ENCODE results near the gene PGLYRP2.

Gene PGLYRP2

GRCh38 chr19:15438577-15438976 lies 40.7 kb downstream of the PGLYRP2 start:
- DNase-seq = no peak

DNA sequence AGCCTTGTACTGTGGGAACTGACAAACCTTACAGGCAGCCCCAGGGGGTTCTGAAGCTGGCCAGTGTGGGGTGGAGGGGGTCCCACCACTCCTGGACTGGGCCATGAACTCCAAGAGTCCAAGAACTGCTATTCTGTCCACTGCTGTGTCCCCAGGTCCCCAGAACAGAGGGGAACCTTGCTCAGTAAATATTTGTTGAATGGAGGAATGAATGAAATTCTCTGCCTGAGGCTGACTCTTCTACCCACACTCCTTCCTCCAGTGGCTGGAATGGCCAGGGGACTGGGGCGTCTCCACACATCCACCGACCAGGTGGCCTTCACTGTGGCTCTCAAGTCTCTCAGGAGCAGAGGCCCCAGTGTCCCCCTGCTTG lies 41.2 kb downstream of the PGLYRP2 start:
- no peak for DNase-seq

DNA sequence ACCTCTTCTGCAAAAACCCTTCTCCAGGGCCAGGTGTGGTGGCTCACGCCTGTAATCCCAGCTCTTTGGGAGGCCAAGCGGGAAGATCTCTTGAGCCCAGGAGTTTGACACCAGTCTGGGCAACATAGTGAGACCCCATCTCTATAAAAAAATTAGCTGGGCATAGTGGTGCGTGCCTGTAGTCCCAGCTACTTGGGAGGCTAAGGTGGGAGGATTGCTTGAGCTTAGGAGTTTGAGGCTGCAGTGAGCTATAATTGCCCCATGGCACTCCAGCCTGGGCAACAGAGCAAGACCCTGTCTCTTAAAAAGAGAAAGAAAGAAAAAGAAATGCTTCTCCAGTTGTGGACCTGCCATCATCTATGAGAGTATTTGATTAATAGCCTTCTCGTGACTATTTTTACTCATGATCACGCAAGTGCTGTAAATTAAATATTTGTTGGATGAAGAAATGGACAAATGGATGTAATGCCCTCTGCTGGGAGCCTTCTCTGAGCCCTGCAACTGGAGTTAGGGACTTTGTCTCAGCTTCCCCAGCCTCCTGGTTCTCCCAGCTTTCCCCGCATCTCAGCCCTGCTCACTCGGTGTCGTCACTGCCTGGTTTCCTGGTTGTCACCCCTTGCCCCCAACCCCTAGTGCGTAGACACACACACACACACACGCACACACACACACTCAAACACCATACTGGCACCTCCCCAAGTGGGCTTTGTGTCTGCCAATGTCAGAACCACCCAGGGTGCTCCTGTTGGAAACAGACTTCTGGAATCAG lies 41.8 kb downstream of the PGLYRP2 start:
- no peak for DNase-seq

DNA sequence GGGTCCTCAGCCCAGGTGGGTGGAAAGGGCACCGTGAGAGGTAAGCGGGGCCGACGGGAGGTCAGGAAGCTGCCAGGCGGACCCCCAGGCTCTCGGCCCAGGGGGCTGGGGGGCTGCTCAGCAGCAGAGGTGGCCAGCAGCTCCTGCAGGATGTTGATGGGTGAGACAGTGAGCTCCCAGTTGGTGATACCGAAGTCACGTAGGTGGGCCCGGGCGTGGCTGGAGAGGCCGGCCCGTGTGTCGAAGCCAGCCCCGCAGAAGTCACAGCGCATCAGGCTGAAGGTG lies 42.5 kb downstream of the PGLYRP2 start:
- DNase-seq = no peak

GRCh38 chr19:15436012-15436825 lies 43.1 kb downstream of the PGLYRP2 start:
- no peak for DNase-seq

- DNase-seq = no peak
These were observed 45.7 kb downstream of the PGLYRP2 start for GRCh38 chr19:15433519-15434069.

- peak; percentile 96 for DNase-seq
These were observed 46.4 kb downstream of the PGLYRP2 start for GRCh38 chr19:15432629-15433518.

- DNase-seq = peak; percentile 73
These were observed 47.2 kb downstream of the PGLYRP2 start for GRCh38 chr19:15432018-15432494.

- DNase-seq = no peak
These were observed 47.8 kb downstream of the PGLYRP2 start for GRCh38 chr19:15431396-15432017.

GRCh38 chr19:15430526-15431120 lies 48.7 kb downstream of the PGLYRP2 start:
- DNase-seq = no peak

DNA sequence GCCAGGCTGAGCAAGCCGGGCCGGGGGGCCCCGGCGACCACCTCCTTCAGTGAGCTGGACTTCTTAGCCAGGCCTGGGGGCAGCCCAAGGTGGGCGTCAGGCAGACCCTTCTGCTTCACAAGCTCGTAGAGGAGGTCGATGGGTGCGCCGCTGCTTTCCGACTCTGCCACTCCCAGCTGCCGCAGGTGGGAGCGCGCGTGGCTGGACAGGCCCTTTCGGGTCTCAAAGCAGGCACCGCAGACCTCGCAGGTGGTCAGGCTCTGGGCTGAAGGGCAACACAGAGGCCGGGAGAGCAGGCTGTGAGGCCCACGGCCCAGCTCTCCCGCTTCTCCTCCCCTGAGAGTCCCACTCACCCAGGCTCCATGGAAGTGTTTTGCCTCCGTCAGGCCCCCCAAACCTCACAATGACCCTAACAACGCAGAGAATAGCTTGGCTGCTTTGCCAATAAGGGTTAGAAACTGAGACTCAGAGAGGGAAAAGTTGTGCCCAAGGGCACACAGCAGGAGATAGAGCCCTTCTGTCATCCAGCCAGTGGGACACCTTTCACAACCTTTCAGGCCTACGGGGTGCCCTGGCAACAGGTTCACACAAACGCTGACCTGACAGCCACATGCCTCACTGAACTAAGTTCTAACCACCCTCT lies 49.4 kb downstream of the PGLYRP2 start:
- DNase-seq = no peak

DNA sequence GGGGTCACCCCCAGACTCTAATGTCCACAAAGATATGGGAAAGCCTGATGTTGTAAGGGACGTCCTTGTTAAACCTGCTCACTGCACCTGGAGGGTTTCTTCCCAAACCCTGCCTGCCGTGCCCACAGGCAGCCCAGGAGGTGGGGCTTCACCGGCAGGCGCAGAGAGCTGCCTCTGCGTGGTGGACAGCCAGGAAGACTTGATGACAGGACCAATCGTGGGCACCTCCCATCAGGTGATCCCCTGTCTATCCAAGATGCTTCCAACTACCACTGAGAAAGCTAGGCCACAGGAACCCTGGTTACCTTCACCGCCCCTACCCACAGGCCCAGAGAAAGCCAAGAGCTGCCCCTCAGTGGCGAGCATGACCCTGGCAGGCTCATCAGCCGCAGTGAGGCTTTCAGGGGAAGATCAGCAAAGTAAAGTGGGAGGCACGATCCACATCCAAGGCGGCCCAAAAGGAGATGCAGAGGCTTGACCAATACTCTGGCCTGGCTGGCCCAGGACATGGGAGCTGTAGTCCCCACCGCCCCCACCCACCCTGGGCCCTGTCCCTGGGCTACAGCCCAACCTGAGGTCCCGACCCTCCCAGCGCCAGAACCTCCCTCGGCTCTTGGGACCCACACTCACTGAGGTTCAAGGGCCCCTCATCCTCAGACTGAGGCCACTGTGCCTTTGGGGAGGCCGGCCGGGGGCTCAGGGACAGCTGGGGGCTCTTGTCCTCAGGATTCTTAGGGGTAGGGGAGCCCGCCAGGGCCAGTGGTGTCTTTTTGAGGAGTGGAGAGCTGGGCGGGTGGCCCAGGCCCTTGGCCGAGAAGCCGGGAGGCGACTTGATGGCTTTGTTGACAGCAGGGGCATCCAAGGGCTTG lies 50.1 kb downstream of the PGLYRP2 start:
- DNase-seq = no peak

DNA sequence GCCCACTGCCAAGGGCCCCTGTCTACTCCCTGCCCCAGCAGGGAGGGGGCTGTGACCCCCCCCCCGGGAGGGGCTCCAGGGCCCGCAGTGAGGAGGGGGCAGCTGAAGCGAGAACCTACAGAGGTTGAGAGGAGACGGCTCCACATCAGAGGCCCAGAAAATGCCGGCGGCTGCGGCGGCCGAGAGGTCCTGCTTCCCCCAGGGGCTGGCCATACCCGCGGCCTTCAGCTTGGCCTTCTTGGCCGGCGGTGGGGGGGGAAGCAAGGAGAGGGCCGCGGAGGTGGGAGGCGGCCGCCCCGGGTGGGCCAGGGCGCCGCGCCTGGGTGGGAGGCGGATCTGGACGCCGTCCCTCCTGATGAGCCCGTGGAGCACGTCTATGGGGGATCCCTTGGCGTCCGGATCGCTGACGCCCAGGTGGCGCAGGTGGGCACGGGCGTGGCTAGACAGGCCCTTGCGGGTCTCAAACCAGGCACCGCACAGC lies 51.3 kb downstream of the PGLYRP2 start:
- no peak for DNase-seq

DNA sequence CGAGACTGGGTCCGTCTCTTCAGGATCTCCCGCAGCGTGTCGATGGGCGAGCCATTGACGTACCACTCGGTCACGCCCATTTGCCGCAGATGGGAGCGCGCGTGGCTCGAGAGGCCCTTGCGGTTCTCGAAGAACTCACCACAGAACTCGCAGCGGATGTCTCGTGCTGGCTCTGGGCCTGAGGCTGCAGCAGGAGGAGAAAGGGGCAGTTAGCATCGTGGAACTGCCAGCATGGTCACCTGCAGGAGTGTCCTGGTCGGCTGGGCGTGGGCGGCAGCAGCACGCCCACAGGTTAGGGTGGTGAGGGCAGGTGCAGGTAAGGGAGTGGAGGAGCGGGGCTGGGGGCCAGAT lies 52.0 kb downstream of the PGLYRP2 start:
- DNase-seq = no peak

DNA sequence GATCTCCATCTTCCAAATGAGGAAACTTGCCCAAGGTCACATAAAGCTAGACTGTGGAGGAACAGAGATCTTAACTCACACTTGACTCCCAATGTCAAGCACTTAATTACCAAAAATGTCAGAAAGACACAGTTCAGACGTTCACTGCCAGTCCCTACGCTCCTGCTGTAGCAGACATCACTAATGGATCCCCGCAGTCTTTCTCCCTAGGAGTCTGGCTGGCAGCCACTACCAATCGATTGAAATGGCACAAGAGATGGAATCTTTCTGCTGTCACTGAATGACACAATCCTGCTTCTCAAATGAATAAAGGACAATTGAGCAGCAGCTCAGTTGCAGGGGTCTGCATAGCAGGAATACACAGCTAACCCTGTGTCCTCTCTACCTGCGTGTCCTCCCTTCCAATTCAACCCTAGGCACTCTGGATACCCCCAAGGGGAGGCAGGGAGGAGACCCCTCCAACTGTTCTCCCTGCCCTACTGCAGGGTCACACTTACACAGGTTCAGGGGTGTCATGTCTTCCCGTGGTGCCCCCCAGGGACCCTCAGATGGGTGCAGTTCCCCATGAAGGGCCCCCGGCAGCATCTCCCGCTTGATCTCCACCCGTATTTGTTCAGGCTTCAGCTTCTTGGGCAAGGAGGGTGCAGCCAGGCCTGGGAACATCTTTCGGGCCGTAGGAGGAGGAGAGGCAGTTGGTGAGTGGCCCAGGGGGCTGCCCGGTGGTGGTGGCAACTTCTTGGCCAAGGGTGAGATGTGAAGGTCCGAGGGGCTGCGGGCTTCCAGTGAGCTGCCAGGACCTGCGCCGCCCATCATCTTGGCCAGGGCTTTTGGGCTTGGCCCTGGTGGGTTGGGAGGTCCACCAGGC lies 52.6 kb downstream of the PGLYRP2 start:
- DNase-seq = no peak

DNA sequence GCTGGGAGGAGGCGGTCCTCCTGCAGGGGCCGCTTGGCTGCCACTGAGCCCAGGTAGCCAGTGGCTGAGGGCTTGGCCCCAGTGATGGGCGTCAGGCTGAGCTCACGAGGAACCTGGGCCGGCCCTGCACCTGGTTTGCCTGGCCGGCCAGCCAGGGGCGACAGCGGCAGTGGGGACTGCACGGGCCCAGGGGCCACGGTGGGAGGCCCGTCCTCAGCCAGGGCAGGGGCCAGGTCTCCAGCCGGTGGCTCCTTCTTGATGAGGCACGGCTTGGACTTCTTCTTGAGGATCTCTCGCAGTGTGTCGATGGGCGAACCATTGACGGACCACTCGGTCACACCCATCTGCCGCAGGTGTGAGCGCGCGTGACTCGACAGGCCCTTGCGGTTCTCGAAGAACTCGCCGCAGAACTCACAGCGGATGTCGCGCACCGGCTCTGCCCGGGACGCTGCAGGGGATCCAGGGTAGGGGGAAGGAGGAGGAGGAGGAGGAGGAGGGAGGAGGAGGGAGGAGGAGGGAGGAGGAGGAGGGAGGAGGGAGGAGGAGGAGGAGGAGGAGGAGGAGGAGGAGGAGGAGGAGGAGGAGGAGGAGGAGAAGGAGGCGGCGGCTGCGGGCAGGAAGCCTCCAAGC lies 53.9 kb downstream of the PGLYRP2 start:
- DNase-seq = no peak

- DNase-seq = no peak
These were observed 54.5 kb downstream of the PGLYRP2 start for GRCh38 chr19:15424692-15425272.

DNA sequence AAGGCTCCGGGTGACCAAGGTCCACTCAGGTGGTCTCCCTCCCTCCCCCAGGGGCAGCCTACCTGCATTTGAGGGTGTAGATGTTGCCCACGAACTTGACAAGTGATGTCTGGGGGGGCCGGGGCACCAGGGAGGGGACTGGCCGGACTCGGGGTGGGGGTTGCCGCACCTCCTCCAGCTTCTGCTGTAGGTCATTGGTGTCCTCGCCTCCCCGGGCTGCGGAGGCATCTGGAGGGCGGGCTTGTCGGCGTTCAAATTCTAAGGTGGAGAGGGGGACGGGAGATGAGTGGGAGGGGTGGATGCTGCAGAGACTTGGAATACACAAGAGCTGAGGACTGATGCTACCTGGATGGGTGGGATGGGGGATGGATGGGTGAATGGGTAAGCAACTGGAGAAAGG lies 55.2 kb downstream of the PGLYRP2 start:
- no peak for DNase-seq

- no peak for DNase-seq
These were observed 56.2 kb downstream of the PGLYRP2 start for GRCh38 chr19:15423130-15423529.

Measured in activated CD8-positive, alpha-beta memory T cell treated with anti-CD3 and anti-CD28 coated beads, Interleukin-2, amount 50 U/mL, for 48 hours (primary cell).